IMR-90 (cell line): ENCODE results near the gene CALD1. TPM values are rescaled to one million over a fixed set of nuclear protein-coding genes. Genes with fewer than 3 reads are reported as not detected.

Experiments
- ATAC-seq: fragments of 200-7000 bp; cut with Tn5 transposase; 2 replicates; pipeline ENCODE4 v1.9.1; 2020; ENCODE audit warnings: low read depth, mild to moderate bottlenecking, moderate library complexity
- BruUV-seq: library from RNA; stranded (reverse); fragments of 400-500 nt; replicated peaks from 2 replicates; lab custom pipeline; 2021; lab: Mats Ljungman, UMichigan
- CTCF ChIA-PET: fragments of 300-600 bp; formaldehyde crosslinking; extraction: SDS; loops from one replicate; lab custom pipeline; 2021; ENCODE audit warnings: antibody characterized with exemption; lab: Yijun Ruan, JAX
- POLR2A ChIA-PET: fragments of 300-600 bp; sonication (Branson Sonifier 250); formaldehyde crosslinking; loops from one replicate; lab custom pipeline; 2022; ENCODE audit warnings: antibody characterized with exemption; ENCODE audit not compliant: unreplicated experiment; lab: Charles Lee
- DNase-seq: peaks from one replicate; pipeline ENCODE4 v3.0.0; 2013
- H2AFZ ChIP-seq: replicated peaks from 2 replicates; pipeline ENCODE3; 2013; ENCODE audit warnings: low read length, mild to moderate bottlenecking; ENCODE audit not compliant: poor library complexity
- H2AK5ac ChIP-seq: 2 replicates; pipeline ENCODE4 v1.6.1; 2013; ENCODE audit warnings: low read depth, low read length, inconsistent platforms
- H2AK9ac ChIP-seq: replicated peaks from 2 replicates; pipeline ENCODE3; 2013; ENCODE audit warnings: mild to moderate bottlenecking, low read depth, low read length, moderate library complexity; ENCODE audit not compliant: poor library complexity
- H2BK120ac ChIP-seq: 2 replicates; pipeline ENCODE4 v1.6.1; 2013; ENCODE audit warnings: low read depth, low read length, inconsistent platforms
- H2BK15ac ChIP-seq: 3 replicates; pipeline ENCODE4 v1.6.1; 2013; ENCODE audit warnings: low read depth, low read length, inconsistent platforms
- H2BK20ac ChIP-seq: 2 replicates; pipeline ENCODE4 v1.6.1; 2013; ENCODE audit warnings: low read depth, mild to moderate bottlenecking, inconsistent platforms, low read length, moderate library complexity
- H2BK5ac ChIP-seq: 2 replicates; pipeline ENCODE4 v1.6.1; 2013; ENCODE audit warnings: mild to moderate bottlenecking, low read depth, low read length, inconsistent platforms; ENCODE audit not compliant: poor library complexity, severe bottlenecking
- H3K14ac ChIP-seq: replicated peaks from 2 replicates; pipeline ENCODE4 v1.6.1; 2013; ENCODE audit warnings: low read depth, low read length, inconsistent platforms
- H3K18ac ChIP-seq: 2 replicates; pipeline ENCODE4 v1.6.1; 2013; ENCODE audit warnings: low read depth, low read length, control low read depth
- H3K23ac ChIP-seq: 2 replicates; pipeline ENCODE4 v1.6.1; 2013; ENCODE audit warnings: low read depth, low read length, inconsistent platforms
- H3K27ac ChIP-seq: 2 replicates; pipeline ENCODE4 v1.5.1; 2013; ENCODE audit warnings: mild to moderate bottlenecking, control low read depth, low read length; ENCODE audit not compliant: insufficient read depth
- H3K27me3 ChIP-seq: 2 replicates; pipeline ENCODE4 v1.6.1; 2013; ENCODE audit warnings: low read length; ENCODE audit not compliant: control insufficient read depth, insufficient read depth
- H3K36me3 ChIP-seq: 2 replicates; pipeline ENCODE4 v1.6.1; 2013; ENCODE audit warnings: low read length, mixed read lengths; ENCODE audit not compliant: control insufficient read depth, insufficient read depth
- H3K4ac ChIP-seq: 2 replicates; pipeline ENCODE4 v1.6.1; 2013; ENCODE audit warnings: low read depth, low read length, inconsistent platforms
- H3K4me1 ChIP-seq: 2 replicates; pipeline ENCODE4 v1.6.1; 2013; ENCODE audit warnings: low read length, mixed read lengths; ENCODE audit not compliant: control insufficient read depth, insufficient read depth
- H3K4me2 ChIP-seq: 2 replicates; pipeline ENCODE4 v1.6.1; 2013; ENCODE audit warnings: low read depth, mild to moderate bottlenecking, control low read depth, low read length, moderate library complexity
- H3K4me3 ChIP-seq: 2 replicates; pipeline ENCODE4 v1.5.1; 2013; ENCODE audit warnings: low read depth, mild to moderate bottlenecking, control low read depth, low read length, moderate library complexity; ENCODE audit not compliant: insufficient read depth
- H3K56ac ChIP-seq: 2 replicates; pipeline ENCODE4 v1.6.1; 2013; ENCODE audit warnings: low read length, inconsistent platforms; ENCODE audit not compliant: insufficient read depth; ENCODE audit errors: extremely low read depth
- H3K79me1 ChIP-seq, 2 experiments: 2 replicates each; pipeline ENCODE4 v1.6.1; 2013; ENCODE audit warnings: low read length in 2 of 2, inconsistent platforms in 1 of 2, low read depth in 1 of 2
- H3K9ac ChIP-seq: 2 replicates; pipeline ENCODE4 v1.6.1; 2013; ENCODE audit warnings: low read depth, low read length, control low read depth
- H3K9me1 ChIP-seq: 2 replicates; pipeline ENCODE4 v1.6.1; 2013; ENCODE audit warnings: low read length, inconsistent platforms; ENCODE audit not compliant: insufficient read depth
- H3K9me3 ChIP-seq: 2 replicates; pipeline ENCODE4 v1.6.1; 2013; ENCODE audit warnings: low read length; ENCODE audit not compliant: control insufficient read depth, insufficient read depth
- H4K20me1 ChIP-seq: 2 replicates; pipeline ENCODE4 v1.6.1; 2013; ENCODE audit warnings: low read length, inconsistent platforms; ENCODE audit not compliant: insufficient read depth
- H4K5ac ChIP-seq: 2 replicates; pipeline ENCODE4 v1.6.1; 2013; ENCODE audit warnings: mild to moderate bottlenecking, low read depth, low read length, control low read depth
- H4K8ac ChIP-seq, 2 experiments: 2 replicates each; pipeline ENCODE4 v1.6.1; 2013; ENCODE audit warnings: low read depth in 2 of 2, low read length in 2 of 2, control low read depth in 1 of 2, inconsistent platforms in 1 of 2
- H4K91ac ChIP-seq: 2 replicates; pipeline ENCODE4 v1.6.1; 2013; ENCODE audit warnings: low read depth, low read length, inconsistent platforms; ENCODE audit not compliant: insufficient read depth
- BHLHE40 ChIP-seq: fragments of 150-350 bp; IDR thresholded peaks from 2 replicates; pipeline ENCODE4 v1.6.1; 2016; ENCODE audit warnings: mild to moderate bottlenecking, low read depth, low read length
- CEBPB ChIP-seq: IDR thresholded peaks from 2 replicates; pipeline ENCODE4 v1.6.1; 2012; ENCODE audit warnings: low read depth, low read length, improper control_type of control experiment
- CHD1 ChIP-seq: IDR thresholded peaks from 2 replicates; pipeline ENCODE4 v1.6.1; 2012; ENCODE audit warnings: low read depth, low read length, improper control_type of control experiment
- FOS ChIP-seq: fragments of 150-350 bp; IDR thresholded peaks from 2 replicates; pipeline ENCODE4 v1.6.1; 2016; ENCODE audit warnings: low read depth, low read length
- MAFK ChIP-seq: IDR thresholded peaks from 2 replicates; pipeline ENCODE4 v1.6.1; 2012; ENCODE audit warnings: low read depth, low read length, improper control_type of control experiment
- MAZ ChIP-seq: IDR thresholded peaks from 2 replicates; pipeline ENCODE4 v1.6.1; 2012; ENCODE audit warnings: low read depth, mild to moderate bottlenecking, low read length, improper control_type of control experiment, moderate library complexity, borderline replicate concordance
- MXI1 ChIP-seq: IDR thresholded peaks from 2 replicates; pipeline ENCODE4 v1.6.1; 2012; ENCODE audit warnings: low read depth, mild to moderate bottlenecking, low read length, moderate library complexity, borderline replicate concordance
- NFE2L2 ChIP-seq: fragments of 150-350 bp; IDR thresholded peaks from 2 replicates; pipeline ENCODE4 v1.6.1; 2016; ENCODE audit warnings: low read depth, mild to moderate bottlenecking, low read length
- POLR2A ChIP-seq: IDR thresholded peaks from 2 replicates; pipeline ENCODE4 v1.6.1; 2012; ENCODE audit warnings: mild to moderate bottlenecking, low read depth, low read length
- RAD21 ChIP-seq: IDR thresholded peaks from 2 replicates; pipeline ENCODE4 v1.6.1; 2012; ENCODE audit warnings: low read length, improper control_type of control experiment
- RCOR1 ChIP-seq: IDR thresholded peaks from 2 replicates; pipeline ENCODE4 v1.6.1; 2012; ENCODE audit warnings: mild to moderate bottlenecking, low read length, improper control_type of control experiment; ENCODE audit not compliant: insufficient replicate concordance
- RFX5 ChIP-seq: IDR thresholded peaks from 2 replicates; pipeline ENCODE4 v1.8.0; 2012; ENCODE audit warnings: low read depth, mild to moderate bottlenecking, low read length, moderate library complexity
- SMC3 ChIP-seq: fragments of 150-350 bp; IDR thresholded peaks from 2 replicates; pipeline ENCODE4 v1.6.1; 2016; ENCODE audit warnings: low read depth, mild to moderate bottlenecking, antibody characterized with exemption, low read length, moderate library complexity
- WGBS, 2 experiments: methylation state at CpG; one replicate each; pipeline versions ENCODE4 v1.1.5 to v1.1.7; 2013; ENCODE audit warnings: missing lambda C conversion rate in 2 of 2; ENCODE audit not compliant: insufficient read length in 1 of 2; ENCODE audit errors: extremely low coverage in 2 of 2; 5-methylcytosine and 5-hydroxymethylcytosine counted together
- dilution Hi-C: fragments of 300-500 bp; cut with HindIII; formaldehyde crosslinking; loops from one replicate; pipeline ENCODE4 v1.14.3; 2018; ENCODE audit warnings: low sequenced_read_pairs; ENCODE audit not compliant: unreplicated experiment
- in situ Hi-C: fragments of 300-500 bp; cut with MboI; formaldehyde crosslinking; loops from 3 replicates; pipeline ENCODE4 v1.14.3; 2019; ENCODE audit warnings: low sequenced_read_pairs, inconsistent platforms, mixed read lengths
- intact Hi-C: fragments of 100-400 bp; cut with micrococcal nuclease; formaldehyde crosslinking; loops from 2 replicates; pipeline ENCODE4 v1.10.0; 2022
- polyA plus RNA-seq, 3 experiments: library from polyadenylated mRNA; depleted of rRNA; stranded (reverse); fragments of >200 nt; gene quantifications; 2 replicates each; pipeline ENCODE4 v1.2.3, GENCODE V29; 2012; ENCODE audit warnings: low replicate concordance in 1 of 3
- total RNA-seq: library from RNA; depleted of rRNA; stranded (reverse); fragments of >200 nt; gene quantifications from 2 replicates; pipeline ENCODE4 v1.2.3, GENCODE V29; 2012
- TF ChIP-seq, protein P1 (sequence below): fragments of 150-350 bp; IDR thresholded peaks from 2 replicates; pipeline ENCODE4 v1.6.1; 2016; ENCODE audit warnings: low read depth, mild to moderate bottlenecking, low read length, moderate library complexity, borderline replicate concordance
- TF ChIP-seq, protein P2 (sequence below): fragments of 150-350 bp; IDR thresholded peaks from 2 replicates; pipeline ENCODE4 v1.6.1; 2017; ENCODE audit warnings: mild to moderate bottlenecking, antibody characterized with exemption, low read length, low read depth
- TF ChIP-seq, protein P3 (sequence below): conservative IDR thresholded peaks from 2 replicates; pipeline ENCODE4 v1.5.1; 2012; ENCODE audit warnings: mild to moderate bottlenecking, low read depth, low read length, improper control_type of control experiment

The CALD1 gene
- total and polyA plus RNA-seq, 2 of the 4 experiments (the other 2 are of a cell fraction), result 375 to 487 TPM

DNA sequence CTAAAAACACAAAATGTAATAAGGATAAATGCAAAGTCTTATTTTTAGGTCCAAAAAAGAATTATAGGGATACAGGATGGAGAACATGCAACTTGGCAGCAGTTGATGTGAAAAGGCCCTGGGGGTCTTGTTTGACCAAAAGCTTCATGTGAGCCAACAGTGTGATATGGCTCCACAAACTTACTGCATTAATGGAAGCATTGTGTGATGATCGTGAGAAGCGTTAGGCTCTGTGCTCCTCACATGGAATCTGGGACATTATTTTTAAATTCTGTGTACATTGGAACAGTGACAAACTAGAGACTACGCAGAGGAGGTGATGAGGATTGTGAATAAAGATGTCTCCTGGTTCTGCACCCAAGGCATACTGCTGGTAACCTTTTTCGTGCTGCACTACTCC is 39.1 kb upstream of the CALD1 start:
- no peak for DNase-seq
- Histone ChIP-seq H4K20me1 (no peaks in the 10 kb centered on the region), H3K9me1 (peaks cover 8% of the 10 kb centered on the region; the same call in 1 of the 2 replicates), H3K9me3 (no peaks in the 10 kb centered on the region), H3K9ac (no peak overlapping the region), H3K56ac (no peak overlapping the region), H3K4me2 (no peak overlapping the region), H3K18ac (peak overlapping the region; percentile 20; the same call in 1 of the 2 replicates), H2BK5ac (no peak overlapping the region), H3K14ac (peak overlapping the region; percentile 55; the same call in 1 of the 2 replicates), H3K27ac (no peak overlapping the region), H2AFZ (no peak overlapping the region), H3K4ac (peak overlapping the region; percentile 57; the same call in 1 of the 2 replicates), H2BK120ac (peak overlapping the region; percentile 66), H3K23ac (peak overlapping the region; percentile 46; the same call in 1 of the 2 replicates), H3K36me3 (no peaks in the 10 kb centered on the region), H3K4me3 (no peak overlapping the region), H3K4me1 (peaks cover 20% of the 10 kb centered on the region), H3K79me1 (peaks cover 0 to 13% of the 10 kb centered on the region in 2 experiments; a peak in 3 of 4 replicates), H2AK5ac (peak overlapping the region; percentile 71; the same call in 1 of the 2 replicates), H2BK15ac (peak overlapping the region; percentile 91; the same call in 2 of the 3 replicates), H4K8ac (no peak overlapping the region), H4K91ac (peak overlapping the region; percentile 39; the same call in 1 of the 2 replicates), H2BK20ac (peak overlapping the region; percentile 99), H2AK9ac (no peak overlapping the region), H3K27me3 (no peaks in the 10 kb centered on the region), H4K5ac (no peak overlapping the region)
- ATAC-seq, result no peak
- BruUV-seq, result no TSS peak
- dilution Hi-C loops, result no loop called here
- ChIA-PET POLR2A (no interaction called here), CTCF (no interaction called here)
- WGBS, 2 experiments, result 92% methylated on average over 2 of the region's 4 CpGs; no CpG with 5 or more reads in 1 of the 2 experiments
- in situ Hi-C loops, result no loop called here
- TF ChIP-seq RAD21 (no peak), CHD1 (no peak), MXI1 (no peak), SMC3 (no peak), FOS (no peak), BHLHE40 (no peak), MAFK (no peak), NFE2L2 (no peak), RFX5 (no peak), CEBPB (no peak), RCOR1 (no peak), POLR2A (no peak), MAZ (no peak)
- TF ChIP-seq, protein P1, sequence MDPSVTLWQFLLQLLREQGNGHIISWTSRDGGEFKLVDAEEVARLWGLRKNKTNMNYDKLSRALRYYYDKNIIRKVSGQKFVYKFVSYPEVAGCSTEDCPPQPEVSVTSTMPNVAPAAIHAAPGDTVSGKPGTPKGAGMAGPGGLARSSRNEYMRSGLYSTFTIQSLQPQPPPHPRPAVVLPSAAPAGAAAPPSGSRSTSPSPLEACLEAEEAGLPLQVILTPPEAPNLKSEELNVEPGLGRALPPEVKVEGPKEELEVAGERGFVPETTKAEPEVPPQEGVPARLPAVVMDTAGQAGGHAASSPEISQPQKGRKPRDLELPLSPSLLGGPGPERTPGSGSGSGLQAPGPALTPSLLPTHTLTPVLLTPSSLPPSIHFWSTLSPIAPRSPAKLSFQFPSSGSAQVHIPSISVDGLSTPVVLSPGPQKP, result no peak
- TF ChIP-seq, protein P2, sequence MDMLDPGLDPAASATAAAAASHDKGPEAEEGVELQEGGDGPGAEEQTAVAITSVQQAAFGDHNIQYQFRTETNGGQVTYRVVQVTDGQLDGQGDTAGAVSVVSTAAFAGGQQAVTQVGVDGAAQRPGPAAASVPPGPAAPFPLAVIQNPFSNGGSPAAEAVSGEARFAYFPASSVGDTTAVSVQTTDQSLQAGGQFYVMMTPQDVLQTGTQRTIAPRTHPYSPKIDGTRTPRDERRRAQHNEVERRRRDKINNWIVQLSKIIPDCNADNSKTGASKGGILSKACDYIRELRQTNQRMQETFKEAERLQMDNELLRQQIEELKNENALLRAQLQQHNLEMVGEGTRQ, result no peak
- TF ChIP-seq, protein P3, sequence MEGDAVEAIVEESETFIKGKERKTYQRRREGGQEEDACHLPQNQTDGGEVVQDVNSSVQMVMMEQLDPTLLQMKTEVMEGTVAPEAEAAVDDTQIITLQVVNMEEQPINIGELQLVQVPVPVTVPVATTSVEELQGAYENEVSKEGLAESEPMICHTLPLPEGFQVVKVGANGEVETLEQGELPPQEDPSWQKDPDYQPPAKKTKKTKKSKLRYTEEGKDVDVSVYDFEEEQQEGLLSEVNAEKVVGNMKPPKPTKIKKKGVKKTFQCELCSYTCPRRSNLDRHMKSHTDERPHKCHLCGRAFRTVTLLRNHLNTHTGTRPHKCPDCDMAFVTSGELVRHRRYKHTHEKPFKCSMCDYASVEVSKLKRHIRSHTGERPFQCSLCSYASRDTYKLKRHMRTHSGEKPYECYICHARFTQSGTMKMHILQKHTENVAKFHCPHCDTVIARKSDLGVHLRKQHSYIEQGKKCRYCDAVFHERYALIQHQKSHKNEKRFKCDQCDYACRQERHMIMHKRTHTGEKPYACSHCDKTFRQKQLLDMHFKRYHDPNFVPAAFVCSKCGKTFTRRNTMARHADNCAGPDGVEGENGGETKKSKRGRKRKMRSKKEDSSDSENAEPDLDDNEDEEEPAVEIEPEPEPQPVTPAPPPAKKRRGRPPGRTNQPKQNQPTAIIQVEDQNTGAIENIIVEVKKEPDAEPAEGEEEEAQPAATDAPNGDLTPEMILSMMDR, result no peak
- intact Hi-C loops, result no loop called here
